K562 treated with DMSO at 1 percent for 4 hours (cell line): ENCODE measurements around the gene SLC12A7. TPM values are rescaled to one million over a fixed set of nuclear protein-coding genes. Genes with fewer than 3 reads are reported as not detected.

Experiments used
- total RNA-seq: library from RNA; unstranded; fragments of 300-600 nt; gene quantifications from 2 replicates; pipeline ENCODE4 v1.2.3, GENCODE V29; 2022; ENCODE audit not compliant: insufficient read depth

The SLC12A7 gene
- 4.1 and 7.3 TPM in 2 replicates for total RNA-seq

DNA sequence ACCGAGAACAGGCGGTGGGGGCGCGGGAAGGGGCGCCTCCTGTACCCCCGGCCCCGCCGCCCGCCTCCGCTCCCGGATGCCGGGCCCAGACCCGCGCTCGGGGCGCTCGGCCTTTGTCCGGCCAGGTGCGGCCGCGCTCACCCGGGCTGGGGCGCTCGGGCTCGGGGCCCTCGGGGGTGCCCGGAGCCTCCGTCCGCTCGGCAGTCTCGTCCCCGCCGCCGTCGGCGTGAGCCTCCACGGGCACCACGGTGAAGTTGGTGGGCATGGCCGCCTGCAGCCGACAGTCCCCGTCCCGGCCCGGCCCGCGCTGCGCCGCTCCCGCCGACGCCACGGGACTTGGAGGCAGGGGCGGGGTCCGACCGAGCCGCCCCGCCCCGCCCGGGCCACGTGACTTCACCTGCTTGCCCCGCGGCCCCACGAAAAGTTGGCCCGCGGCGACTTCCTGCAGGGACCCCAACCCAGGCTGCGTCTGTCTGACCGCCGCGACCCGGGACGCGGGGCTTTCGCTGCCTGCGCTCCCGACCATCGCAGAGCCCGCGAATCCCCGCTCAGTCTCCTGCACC, at the start of gene SLC12A7:
Gene SLC12A7, minus strand, starts transcription at position 337 of the 563 bp plus-strand sequence. Its CDS starts 72 bp downstream, at position 265.

DNA sequence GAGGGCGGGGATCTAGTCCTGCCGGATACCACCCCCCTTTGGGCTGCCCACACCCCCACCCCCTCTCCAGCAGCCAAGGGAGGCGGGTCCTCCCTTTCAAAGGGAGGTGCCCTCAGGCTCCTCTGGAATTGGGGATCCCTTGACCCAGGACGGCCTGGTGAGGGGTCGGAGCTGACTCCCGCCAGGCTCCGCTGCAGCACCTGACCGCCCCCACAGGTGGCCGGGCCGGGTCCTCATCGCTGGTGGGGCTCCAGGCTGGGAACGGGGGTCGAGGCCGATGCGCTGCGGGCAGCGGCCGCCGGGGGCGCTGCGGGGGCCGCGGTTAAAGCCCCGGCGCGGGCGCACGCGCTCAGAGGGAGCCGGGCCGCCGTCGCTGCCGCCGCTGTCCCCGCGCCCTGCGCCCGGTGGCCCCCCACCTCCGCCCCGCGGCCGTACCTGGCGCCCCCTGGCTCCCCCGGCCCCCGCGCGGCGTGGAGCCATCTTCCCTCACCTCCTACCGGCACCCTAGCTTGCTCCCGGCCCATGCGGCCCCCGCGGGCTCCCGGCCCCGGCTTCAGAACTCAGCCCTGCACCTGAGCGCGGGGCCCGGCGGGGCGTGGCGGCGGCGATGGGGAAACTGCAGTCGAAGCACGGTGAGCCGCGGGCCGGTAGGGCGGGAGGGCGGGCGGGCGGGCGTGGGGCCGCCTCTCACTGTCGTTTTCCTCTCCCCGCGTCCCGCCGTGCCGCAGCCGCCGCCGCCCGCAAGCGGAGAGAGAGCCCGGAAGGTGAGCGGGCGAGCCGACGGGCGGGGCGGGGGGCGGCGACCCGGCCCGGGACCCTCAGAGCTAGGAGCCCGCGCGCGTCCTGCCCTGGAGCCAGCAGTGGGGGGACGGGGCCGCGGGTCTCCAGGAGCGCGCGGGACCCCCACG, 103.2 kb downstream of the SLC12A7 start, which contains the start of gene NKD2:
Gene NKD2, plus strand, starts transcription at position 352 of the 908 bp plus-strand sequence. Its CDS starts 256 bp downstream, at position 608.

Other genes with a start within 250 kb of the SLC12A7 start
- 13.7 and 20.0 TPM in 2 replicates for gene BRD9, start 219.3 kb downstream of the SLC12A7 start, total RNA-seq
- 20.4 and 26.1 TPM in 2 replicates for gene TRIP13, start 219.2 kb downstream of the SLC12A7 start, total RNA-seq
- 1.2 TPM in 1 of 2 replicates, not detected in the other for gene NKD2, start 103.3 kb downstream of the SLC12A7 start, total RNA-seq
- 0.88 and 3.2 TPM in 2 replicates for gene SLC6A19, start 89.5 kb upstream of the SLC12A7 start, total RNA-seq
- not detected in 2 replicates for gene SLC6A18, start 113.3 kb upstream of the SLC12A7 start, total RNA-seq
- gene TERT, start 183.0 kb upstream of the SLC12A7 start, total RNA-seq, result 0.18 TPM in 1 of 2 replicates, not detected in the other
- 106 and 119 TPM in 2 replicates for gene CLPTM1L, start 233.0 kb upstream of the SLC12A7 start, total RNA-seq